HG02981 (cell line): ENCODE results near the gene IZUMO1R.
"Not testable (repeated sequence)": the region's sequence is repeated elsewhere in the genome, so short reads cannot be mapped to it uniquely, and the experiment has no call there.

Source experiments
- ATAC-seq: cut with Tn5 transposase; IDR thresholded peaks from one replicate; pipeline ENCODE4 v1.9.1; 2021; ENCODE audit warnings: mild to moderate bottlenecking, moderate library complexity; ENCODE audit not compliant: unreplicated experiment

The IZUMO1R gene

GRCh38 chr11:94303966-94304958, at the start of gene IZUMO1R:
Gene IZUMO1R (plus strand): TSS chr11:94304580. CDS start chr11:94305637, 1,057 bp downstream.
- no peak for ATAC-seq

GRCh38 chr11:94271885-94272372, 32.5 kb upstream of the IZUMO1R start:
- ATAC-seq, result peak; percentile 81

- ATAC-seq, result no peak
Observed at GRCh38 chr11:94272738-94273313, 31.6 kb upstream of the IZUMO1R start.

GRCh38 chr11:94275961-94276360, 28.4 kb upstream of the IZUMO1R start:
- no peak for ATAC-seq

GRCh38 chr11:94276943-94277342, 27.4 kb upstream of the IZUMO1R start:
- ATAC-seq, result no peak

GRCh38 chr11:94278207-94278606, 26.2 kb upstream of the IZUMO1R start:
- ATAC-seq, result not testable (repeated sequence)

- no peak for ATAC-seq
Observed at GRCh38 chr11:94279996-94280395, 24.4 kb upstream of the IZUMO1R start.

- no peak for ATAC-seq
Observed at GRCh38 chr11:94281324-94281723, 23.1 kb upstream of the IZUMO1R start.

GRCh38 chr11:94283678-94284077, 20.7 kb upstream of the IZUMO1R start:
- ATAC-seq, result no peak

- ATAC-seq, result no peak
Observed at GRCh38 chr11:94295534-94295933, 8.8 kb upstream of the IZUMO1R start.

GRCh38 chr11:94297985-94298576, 6.3 kb upstream of the IZUMO1R start:
- ATAC-seq, result no peak

GRCh38 chr11:94302776-94303175, 1.6 kb upstream of the IZUMO1R start:
- no peak for ATAC-seq

- no peak for ATAC-seq
Observed at GRCh38 chr11:94305146-94305545, 766 bp downstream of the IZUMO1R start.

GRCh38 chr11:94307101-94307791, 2.9 kb downstream of the IZUMO1R start:
- no peak for ATAC-seq

GRCh38 chr11:94308024-94308423, 3.6 kb downstream of the IZUMO1R start:
- no peak for ATAC-seq

GRCh38 chr11:94309757-94310156, 5.4 kb downstream of the IZUMO1R start:
- ATAC-seq, result no peak

GRCh38 chr11:94310191-94310875, 6.0 kb downstream of the IZUMO1R start:
- ATAC-seq, result no peak

- no peak for ATAC-seq
Observed at GRCh38 chr11:94312339-94312738, 8.0 kb downstream of the IZUMO1R start.

GRCh38 chr11:94314064-94314463, 9.7 kb downstream of the IZUMO1R start:
- ATAC-seq, result no peak

GRCh38 chr11:94315664-94316063, 11.3 kb downstream of the IZUMO1R start:
- ATAC-seq, result no peak
